Measurements from ENCODE around the gene HDAC1.
A peak's percentile ranks its signal among the peaks of the same experiment; 100 is the strongest.
"Not testable (repeated sequence)": the region's sequence is repeated elsewhere in the genome, so short reads cannot be mapped to it uniquely, and the experiment has no call there.

The HDAC1 gene

GRCh38 chr1:32349211-32349708 lies 57.4 kb downstream of the HDAC1 start:
- DNase-seq (ENCODE audit: low spot score) = no peak

- DNase-seq (ENCODE audit: low spot score) = peak; percentile 73
Measured at GRCh38 chr1:32350785-32351398, 59.0 kb downstream of the HDAC1 start.

GRCh38 chr1:32351399-32352238 lies 59.7 kb downstream of the HDAC1 start:
- peak; percentile 96 for DNase-seq (ENCODE audit: low spot score)

- no peak for DNase-seq (ENCODE audit: low spot score)
Measured at GRCh38 chr1:32352239-32352745, 60.4 kb downstream of the HDAC1 start.

- DNase-seq (ENCODE audit: low spot score) = no peak
Measured at GRCh38 chr1:32352831-32353383, 61.0 kb downstream of the HDAC1 start.

- no peak for DNase-seq (ENCODE audit: low spot score)
Measured at GRCh38 chr1:32353431-32353830, 61.5 kb downstream of the HDAC1 start.

- DNase-seq (ENCODE audit: low spot score) = no peak
Measured at GRCh38 chr1:32353886-32354570, 62.1 kb downstream of the HDAC1 start.

GRCh38 chr1:32355778-32356177 lies 63.9 kb downstream of the HDAC1 start:
- DNase-seq (ENCODE audit: low spot score) = not testable (repeated sequence)

GRCh38 chr1:32356478-32356877 lies 64.6 kb downstream of the HDAC1 start:
- no peak for DNase-seq (ENCODE audit: low spot score)

- no peak for DNase-seq (ENCODE audit: low spot score)
Measured at GRCh38 chr1:32357614-32358013, 65.7 kb downstream of the HDAC1 start.

GRCh38 chr1:32358435-32358834 lies 66.6 kb downstream of the HDAC1 start:
- no peak for DNase-seq (ENCODE audit: low spot score)

- DNase-seq (ENCODE audit: low spot score) = no peak
Measured at GRCh38 chr1:32361308-32361673, 69.4 kb downstream of the HDAC1 start.

GRCh38 chr1:32361674-32362473 lies 70.0 kb downstream of the HDAC1 start:
- DNase-seq (ENCODE audit: low spot score) = peak; percentile 41

GRCh38 chr1:32362474-32363313 lies 70.8 kb downstream of the HDAC1 start, which contains the start of the genes FAM229A and TSSK3:
Gene FAM229A (minus strand): TSS chr1:32362485. CDS start chr1:32362091, 394 bp downstream.
Gene TSSK3 (plus strand): TSS chr1:32362539. CDS start chr1:32362702, 163 bp downstream.
- DNase-seq (ENCODE audit: low spot score) = no peak

GRCh38 chr1:32363713-32364112 lies 71.8 kb downstream of the HDAC1 start:
- DNase-seq (ENCODE audit: low spot score) = no peak

- no peak for DNase-seq (ENCODE audit: low spot score)
Measured at GRCh38 chr1:32364836-32365235, 73.0 kb downstream of the HDAC1 start.

- DNase-seq (ENCODE audit: low spot score) = no peak
Measured at GRCh38 chr1:32365445-32365844, 73.6 kb downstream of the HDAC1 start.

- DNase-seq (ENCODE audit: low spot score) = no peak
Measured at GRCh38 chr1:32367912-32368635, 76.2 kb downstream of the HDAC1 start.

- no peak for DNase-seq (ENCODE audit: low spot score)
Measured at GRCh38 chr1:32372149-32372756, 80.4 kb downstream of the HDAC1 start.
